ENCODE measurements around the gene LDLRAD4.

- TF ChIP-seq JUND (IDR thresholded peaks at IDR 0.05), result no peak
- TF ChIP-seq CTCF (IDR thresholded peaks at IDR 0.05), result no peak
- no peak for TF ChIP-seq EP300 (IDR thresholded peaks at IDR 0.05; ENCODE audit: borderline replicate concordance in 1 of 2, low read depth in 1 of 2, low read length in 1 of 2)
- TF ChIP-seq GABPA (IDR thresholded peaks at IDR 0.05; ENCODE audit: low read depth), result no peak
- no peak for TF ChIP-seq RAD21 (IDR thresholded peaks at IDR 0.05; ENCODE audit: low read length)
- TF ChIP-seq MAX (IDR thresholded peaks at IDR 0.05; ENCODE audit: low read depth), result no peak
- no peak for TF ChIP-seq MXI1 (IDR thresholded peaks at IDR 0.05; ENCODE audit: low read depth, low read length)
- TF ChIP-seq TAF1 (IDR thresholded peaks at IDR 0.05; ENCODE audit: borderline replicate concordance, low read depth, low read length), result no peak
- TF ChIP-seq FOSL2 (IDR thresholded peaks at IDR 0.05; ENCODE audit: borderline replicate concordance, low read depth), result no peak
- no peak for TF ChIP-seq EZH2phosphoT487 (IDR thresholded peaks at IDR 0.05; ENCODE audit: borderline replicate concordance, low read depth)
- TF ChIP-seq USF1 (IDR thresholded peaks at IDR 0.05; ENCODE audit: borderline replicate concordance, low read depth), result no peak
- no peak for TF ChIP-seq YY1 (IDR thresholded peaks at IDR 0.05; ENCODE audit: low read depth)
These were observed 207.0 kb downstream of the LDLRAD4 start for GRCh38 chr18:13425357-13426091.

All from SK-N-SH (cell line).